Measurements from ENCODE around the gene ADGRV1.
"Not testable (repeated sequence)": the region's sequence is repeated elsewhere in the genome, so short reads cannot be mapped to it uniquely, and the experiment has no call there.

The ADGRV1 gene

GRCh38 chr5:90902651-90903386, 344.2 kb downstream of the ADGRV1 start:
- DNase-seq (ENCODE audit: low read depth in 2 of 2), result no peak

DNA sequence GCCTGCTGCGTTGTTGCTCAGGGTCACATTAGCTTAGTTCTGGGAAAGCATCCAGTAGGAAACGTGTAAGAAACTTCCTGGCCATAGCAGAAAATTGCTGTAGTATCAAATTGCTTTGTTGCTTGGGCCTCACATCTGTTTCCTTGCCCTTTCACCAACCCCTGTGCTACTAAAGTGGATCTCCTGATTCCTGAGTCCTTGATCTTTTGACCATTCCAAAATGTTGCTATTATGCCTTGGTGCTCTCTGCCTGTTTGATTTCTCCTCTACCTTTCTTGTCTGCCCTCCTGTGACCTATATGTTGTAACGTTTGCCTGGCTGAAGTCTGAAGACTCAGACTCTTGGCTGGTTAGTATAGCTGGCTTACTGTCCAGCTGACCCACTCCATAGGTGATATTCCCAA, 350.5 kb downstream of the ADGRV1 start:
- DNase-seq (ENCODE audit: low read depth in 2 of 2), result no peak

DNA sequence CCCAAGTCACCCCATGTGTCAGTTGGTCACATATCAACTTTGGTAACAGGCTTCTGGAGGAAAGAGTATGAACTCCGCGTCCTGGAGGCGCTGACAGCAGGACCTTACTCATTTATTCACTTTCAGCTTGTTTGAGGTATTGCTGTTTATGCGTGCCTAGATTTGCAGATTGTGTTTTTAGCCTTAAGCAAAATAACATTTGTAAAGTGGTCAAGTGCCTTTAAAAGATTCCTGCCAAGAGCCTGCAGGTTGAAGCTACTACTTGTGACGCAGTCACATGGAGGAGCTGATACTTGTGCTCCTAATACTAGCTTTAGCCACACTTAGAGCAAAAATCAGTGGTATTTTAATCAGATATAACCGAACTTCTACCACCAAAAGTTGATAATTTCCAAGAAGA, 351.3 kb downstream of the ADGRV1 start:
- DNase-seq (ENCODE audit: low read depth in 2 of 2), result no peak

- no peak for DNase-seq (ENCODE audit: low read depth in 2 of 2)
Observed at GRCh38 chr5:90911169-90911568, 352.6 kb downstream of the ADGRV1 start.

DNA sequence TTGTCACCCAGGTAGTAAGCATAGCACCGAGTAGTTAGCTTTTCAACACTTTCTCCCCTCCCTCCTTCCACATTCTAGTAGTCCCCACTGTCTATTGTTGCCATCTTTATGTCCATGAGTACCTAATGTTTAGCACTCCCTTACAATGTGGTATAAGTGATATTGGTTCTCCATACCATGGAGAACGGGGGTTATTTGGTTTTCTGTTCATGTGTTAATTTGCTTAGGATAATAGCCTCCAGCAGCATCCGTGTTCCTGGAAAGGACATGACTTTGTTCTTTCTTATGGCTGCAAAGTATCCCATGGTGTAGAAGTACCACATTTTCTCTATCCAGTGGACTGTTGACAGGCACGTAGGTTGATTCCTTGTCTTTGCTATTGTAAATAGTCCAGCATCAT, 353.9 kb downstream of the ADGRV1 start:
- no peak for DNase-seq (ENCODE audit: low read depth in 2 of 2)

GRCh38 chr5:90915393-90915792, 356.8 kb downstream of the ADGRV1 start:
- DNase-seq (ENCODE audit: low read depth in 2 of 2), result no peak

DNA sequence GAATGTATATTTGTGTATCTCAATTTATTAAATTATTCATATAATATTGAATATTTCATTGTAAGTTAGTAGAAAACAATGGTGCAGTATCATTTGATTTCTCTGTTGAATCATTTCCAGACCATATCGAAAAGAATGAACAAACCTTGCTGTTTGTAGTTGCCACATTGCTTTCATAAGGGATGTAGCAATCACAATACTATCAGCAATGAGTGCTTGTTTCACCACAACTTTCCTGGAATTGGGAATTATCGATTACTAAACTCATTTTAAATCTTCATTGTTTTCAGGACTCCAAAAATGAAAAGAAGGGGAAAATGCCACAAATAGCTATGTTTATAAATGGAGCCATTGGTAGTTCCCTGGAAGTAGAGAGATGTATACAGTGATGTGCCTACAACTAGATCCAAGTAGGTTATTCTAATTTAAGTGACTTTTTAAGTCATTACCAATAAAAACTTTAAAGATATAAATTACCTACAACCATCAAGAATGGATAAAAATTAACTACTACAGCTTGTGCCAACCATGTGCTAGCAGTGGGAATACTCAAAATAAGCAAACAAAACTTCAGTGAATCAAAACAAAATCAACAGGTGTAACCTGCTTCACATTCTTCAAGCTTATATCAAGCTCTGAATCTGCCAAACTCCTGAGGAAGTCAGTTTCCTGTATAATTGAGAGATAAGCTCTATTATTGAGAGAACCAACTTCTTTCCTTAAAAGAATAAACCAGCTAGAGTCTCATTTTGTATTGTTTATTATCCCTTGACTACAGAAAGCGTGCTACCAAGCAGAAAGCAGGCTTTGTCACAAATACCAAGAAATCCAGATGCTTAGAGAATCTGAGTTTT, 358.6 kb downstream of the ADGRV1 start:
- no peak for DNase-seq (ENCODE audit: low read depth in 2 of 2)

GRCh38 chr5:90917928-90918668, 359.5 kb downstream of the ADGRV1 start:
- no peak for DNase-seq (ENCODE audit: low read depth in 2 of 2)

DNA sequence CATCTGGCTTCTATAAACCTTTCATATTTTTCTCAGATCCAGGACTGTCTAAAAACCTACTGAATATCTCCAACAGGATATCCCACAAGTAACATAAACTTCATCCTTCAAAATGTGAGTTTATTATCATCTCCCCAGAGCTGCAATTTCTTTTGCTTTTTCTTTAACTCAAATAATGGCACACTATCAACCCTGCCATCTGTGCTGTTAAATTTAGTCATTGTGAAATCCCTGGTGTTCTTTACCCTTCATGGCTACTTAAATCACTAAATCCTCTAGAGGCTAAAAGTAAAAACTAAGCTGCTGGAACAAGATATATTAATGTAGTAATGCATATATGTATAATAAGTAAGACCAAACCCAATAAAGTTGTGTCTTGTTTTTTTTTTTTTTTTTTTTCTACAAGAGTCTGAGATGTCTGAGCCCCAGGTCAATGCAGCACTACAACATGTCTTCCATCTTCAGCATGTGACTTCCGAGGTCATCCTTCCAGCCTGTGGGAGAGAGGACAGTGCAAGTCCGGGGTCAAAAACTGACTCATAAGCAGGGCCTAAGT, 362.9 kb downstream of the ADGRV1 start:
- DNase-seq (ENCODE audit: low read depth in 2 of 2), result no peak

DNA sequence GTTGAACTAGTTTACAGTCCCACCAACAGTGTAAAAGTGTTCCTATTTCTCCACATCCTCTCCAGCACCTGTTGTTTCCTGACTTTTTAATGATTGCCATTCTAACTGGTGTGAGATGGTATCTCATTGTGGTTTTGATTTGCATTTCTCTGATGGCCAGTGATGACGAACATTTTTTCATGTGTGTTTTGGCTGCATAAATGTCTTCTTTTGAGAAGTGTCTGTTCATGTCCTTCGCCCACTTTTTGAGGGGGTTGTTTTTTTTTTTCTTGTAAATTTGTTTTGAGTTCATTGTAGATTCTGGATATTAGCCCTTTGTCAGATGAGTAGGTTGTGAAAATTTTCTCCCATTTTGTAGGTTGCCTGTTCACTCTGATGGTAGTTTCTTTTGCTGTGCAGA, 365.6 kb downstream of the ADGRV1 start:
- DNase-seq (ENCODE audit: low read depth in 2 of 2), result not testable (repeated sequence)

DNA sequence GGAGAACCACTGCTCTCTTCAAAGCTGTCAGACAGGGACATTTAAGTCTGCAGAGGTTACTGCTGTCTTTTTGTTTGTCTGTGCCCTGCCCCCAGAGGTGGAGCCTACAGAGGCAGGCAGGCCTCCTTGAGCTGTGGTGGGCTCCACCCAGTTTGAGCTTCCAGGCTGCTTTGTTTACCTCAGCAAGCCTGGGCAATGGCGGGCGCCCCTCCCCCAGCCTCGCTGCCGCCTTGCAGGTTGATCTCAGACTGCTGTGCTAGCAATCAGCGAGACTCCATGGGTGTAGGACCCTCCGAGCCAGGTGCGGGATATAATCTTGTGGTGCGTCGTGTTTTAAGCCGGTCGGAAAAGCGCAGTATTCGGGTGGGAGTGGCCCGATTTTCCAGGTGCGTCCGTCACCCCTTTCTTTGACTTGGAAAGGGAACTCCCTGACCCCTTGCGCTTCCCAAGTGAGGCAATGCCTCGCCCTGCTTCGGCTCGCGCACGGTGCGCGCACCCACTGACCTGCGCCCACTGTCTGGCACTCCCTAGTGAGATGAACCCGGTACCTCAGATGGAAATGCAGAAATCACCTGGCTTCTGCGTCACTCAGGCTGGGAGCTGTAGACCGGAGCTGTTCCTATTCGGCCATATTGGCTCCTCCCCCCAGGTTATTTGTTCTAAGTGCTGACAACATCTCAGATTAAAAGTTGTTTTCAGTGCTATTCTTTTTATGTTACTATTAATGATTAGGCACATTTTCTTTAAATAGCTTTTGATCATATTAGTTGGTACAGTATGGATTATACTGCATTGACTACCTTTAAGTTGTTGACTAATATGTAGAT, 370.6 kb downstream of the ADGRV1 start:
- not testable (repeated sequence) for DNase-seq (ENCODE audit: low read depth in 2 of 2)

GRCh38 chr5:90930062-90930461, 371.5 kb downstream of the ADGRV1 start:
- DNase-seq (ENCODE audit: low read depth in 2 of 2), result no peak

DNA sequence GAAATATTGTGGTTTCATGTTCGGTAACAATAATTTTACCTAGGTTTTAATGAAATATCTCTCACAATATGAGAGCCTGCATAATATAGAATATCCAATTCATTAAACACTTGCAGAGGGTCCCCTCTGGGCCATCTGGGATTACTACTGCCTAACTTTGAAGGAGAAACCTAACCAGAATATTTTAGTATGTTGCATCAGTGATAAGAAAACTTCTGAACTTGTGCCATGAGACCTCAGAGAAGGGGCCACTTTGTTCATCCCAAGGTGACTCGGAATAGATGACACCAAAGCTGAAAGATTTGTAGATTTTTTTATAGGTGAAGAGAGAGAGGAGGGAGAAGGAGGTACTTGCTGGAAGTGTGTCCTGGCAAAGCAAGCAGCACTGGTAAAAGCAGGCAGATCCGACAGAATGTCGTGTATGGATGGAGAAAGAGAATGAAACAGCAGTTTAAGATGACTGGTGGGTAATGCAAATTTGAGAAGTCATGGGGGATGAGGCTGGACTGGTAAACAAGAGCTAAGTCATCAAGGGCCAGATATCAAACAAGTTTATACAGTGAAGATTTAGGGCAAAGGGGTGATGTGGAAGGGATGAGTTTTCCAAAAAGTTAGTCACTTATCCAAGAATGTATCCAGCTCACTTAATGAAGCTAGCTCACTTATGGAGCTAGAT, 372.3 kb downstream of the ADGRV1 start:
- no peak for DNase-seq (ENCODE audit: low read depth in 2 of 2)

DNA sequence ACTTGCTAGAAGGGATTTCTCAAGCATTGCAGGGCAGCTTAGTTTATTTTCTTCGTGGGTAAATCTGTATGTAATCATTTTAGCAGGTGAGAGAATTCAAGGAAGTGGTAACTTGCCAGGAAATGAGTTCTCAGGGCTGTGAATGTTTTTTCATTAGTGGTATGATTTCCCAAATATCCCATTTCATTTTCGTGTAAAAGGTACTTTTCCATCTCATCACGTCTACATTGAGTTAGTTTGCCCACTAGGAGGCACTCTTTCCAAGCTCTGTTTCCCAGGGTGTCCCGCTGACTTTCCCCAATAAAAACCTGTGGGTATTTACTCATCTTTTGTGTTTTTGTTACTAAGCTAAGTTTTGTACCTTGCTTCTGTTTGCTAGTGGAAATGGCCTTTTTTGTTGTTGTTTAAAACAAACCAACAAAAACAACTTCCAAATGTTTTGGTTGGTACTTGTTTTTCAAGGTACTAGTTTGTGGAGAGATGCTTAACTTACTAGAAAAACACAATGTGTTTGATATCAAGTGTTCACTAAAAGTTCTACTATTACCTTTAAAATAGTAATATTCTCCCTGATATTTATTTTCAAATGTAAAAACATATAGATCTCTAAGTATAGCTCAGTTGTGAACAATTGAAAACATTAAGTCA, 373.6 kb downstream of the ADGRV1 start:
- no peak for DNase-seq (ENCODE audit: low read depth in 2 of 2)

DNA sequence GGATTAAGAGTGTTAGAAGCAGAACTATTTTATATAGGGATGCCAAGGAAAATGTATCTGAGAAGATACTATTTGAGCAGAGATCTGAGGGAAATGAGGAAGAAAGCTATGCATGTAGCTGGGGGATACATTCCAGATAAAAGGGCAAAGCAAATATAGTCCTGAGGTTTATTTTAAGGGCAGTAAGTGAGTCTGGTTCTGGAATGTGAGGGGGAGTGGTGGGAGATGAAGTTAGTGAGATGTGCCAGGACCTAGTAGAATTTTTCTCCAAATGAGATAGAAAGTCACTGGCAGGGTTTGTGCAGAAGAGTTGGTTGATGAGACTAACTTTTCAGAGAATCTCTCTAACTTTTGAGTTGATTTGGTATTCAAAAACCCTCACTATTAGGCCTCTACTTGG, 374.7 kb downstream of the ADGRV1 start:
- DNase-seq (ENCODE audit: low read depth in 2 of 2), result no peak

GRCh38 chr5:90934091-90934719, 375.6 kb downstream of the ADGRV1 start:
- no peak for DNase-seq (ENCODE audit: low read depth in 2 of 2)

- DNase-seq (ENCODE audit: low read depth in 2 of 2), result no peak
Observed at GRCh38 chr5:90934738-90935137, 376.1 kb downstream of the ADGRV1 start.

DNA sequence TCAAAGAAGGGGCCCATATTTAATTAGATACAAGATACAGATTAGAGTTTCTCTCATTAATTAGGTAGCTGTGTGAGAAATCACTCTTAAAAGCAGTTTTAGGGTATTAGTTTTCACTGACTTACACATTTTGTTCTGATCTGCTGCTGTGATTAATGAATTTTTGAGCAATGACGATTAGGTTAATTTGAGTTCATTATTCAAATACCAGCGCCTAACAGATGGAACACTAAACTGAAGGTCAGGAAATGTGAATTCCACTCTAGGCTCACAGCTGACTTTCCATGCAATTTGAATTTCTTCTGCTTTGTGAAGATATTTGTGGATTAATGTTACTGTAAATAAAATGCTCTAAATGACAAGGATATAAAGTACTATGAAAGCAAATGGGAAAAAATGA, 380.6 kb downstream of the ADGRV1 start:
- no peak for DNase-seq (ENCODE audit: low read depth in 2 of 2)

DNA sequence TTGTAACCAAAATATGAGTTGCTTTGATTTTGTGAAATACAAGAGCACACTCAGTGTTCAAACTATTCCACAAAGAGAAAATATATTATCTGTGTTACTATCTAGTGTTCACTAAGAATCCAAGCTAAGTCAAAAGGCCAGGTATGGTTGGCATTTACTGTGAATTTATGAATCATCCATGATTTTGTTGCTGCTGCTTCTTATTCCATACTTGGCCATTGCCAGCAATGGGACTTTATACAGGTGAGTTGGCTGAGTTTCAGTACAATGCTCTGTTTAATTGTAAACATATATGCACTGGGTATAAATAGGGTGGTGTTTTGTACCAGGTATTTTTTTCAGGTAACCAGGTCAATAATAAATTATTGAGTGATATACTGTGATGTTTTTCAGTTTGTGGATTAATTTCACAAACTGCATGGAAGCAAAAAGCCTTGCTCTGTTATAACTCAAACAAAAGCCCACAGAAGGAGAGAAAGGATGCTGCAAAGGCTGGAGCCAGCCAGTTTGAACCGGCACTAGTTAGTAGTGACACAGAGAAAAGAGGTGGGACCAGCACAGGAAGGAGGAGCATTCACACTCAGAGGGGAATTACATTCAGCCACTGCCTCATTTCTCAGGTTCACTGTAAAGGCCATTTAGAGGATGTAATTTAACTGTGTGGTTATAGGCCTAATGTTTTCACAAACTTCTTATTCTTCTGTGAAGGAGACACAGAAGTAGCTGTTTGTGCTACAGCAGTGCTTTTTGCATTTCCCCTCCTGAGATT, 381.8 kb downstream of the ADGRV1 start:
- no peak for DNase-seq (ENCODE audit: low read depth in 2 of 2)

All from activated CD8-positive, alpha-beta memory T cell treated with anti-CD3 and anti-CD28 coated beads for 4 hours (primary cell).